Stimulated activated CD4-positive, alpha-beta T cell treated with anti-CD3 and anti-CD28 coated beads, Interleukin-2, amount 100 ng/mL, for 48 hours (primary cell): ENCODE results near the gene RNLS.
"Not testable (repeated sequence)": the region's sequence is repeated elsewhere in the genome, so short reads cannot be mapped to it uniquely, and the experiment has no call there.

Source experiments
- DNase-seq, 2 donors: peaks; one replicate each; pipeline ENCODE4 v3.0.0-alpha.2; 2020

Gene RNLS

GRCh38 chr10:88286030-88286429 lies 297.1 kb downstream of the RNLS start:
- DNase-seq: no peak

DNA sequence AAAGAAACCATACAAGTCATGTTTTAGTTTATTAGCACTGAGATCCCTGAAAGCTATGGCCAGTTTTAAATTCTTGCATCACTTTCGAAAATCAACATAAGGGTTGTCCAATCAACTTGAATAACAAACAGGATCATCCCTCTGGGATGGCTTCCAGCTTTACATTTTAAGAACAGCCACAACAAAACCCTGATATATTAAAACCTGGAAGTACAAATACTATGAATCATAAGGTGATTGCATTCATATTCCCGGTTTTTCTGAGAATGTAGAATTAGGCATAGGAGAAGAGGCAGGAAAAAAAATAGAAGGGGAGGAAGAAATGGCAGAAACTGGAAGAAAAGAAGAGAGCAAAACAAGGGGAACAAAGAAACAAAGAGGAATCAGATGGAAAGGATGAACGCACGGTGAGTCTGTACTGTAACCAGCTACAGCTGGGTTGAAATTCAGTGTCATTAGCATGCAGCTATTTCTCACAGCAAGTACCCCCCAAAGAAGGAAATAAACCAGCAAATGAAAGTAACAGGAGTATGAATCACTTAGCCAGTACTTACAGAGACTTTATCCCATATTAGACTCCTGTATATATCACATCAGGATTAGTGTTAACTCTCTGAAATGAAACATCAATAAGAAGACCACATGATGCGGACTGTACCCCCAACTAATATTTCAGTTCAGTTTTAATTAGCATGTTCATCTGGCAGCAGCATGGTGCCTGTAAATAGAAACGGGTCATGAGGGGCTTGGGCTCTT lies 301.3 kb downstream of the RNLS start:
- no peak for DNase-seq

- no peak for DNase-seq
Measured at GRCh38 chr10:88280518-88280917, 302.6 kb downstream of the RNLS start.

- DNase-seq: no peak
Measured at GRCh38 chr10:88278912-88279311, 304.2 kb downstream of the RNLS start.

- not testable (repeated sequence) for DNase-seq
Measured at GRCh38 chr10:88276945-88277344, 306.2 kb downstream of the RNLS start.

DNA sequence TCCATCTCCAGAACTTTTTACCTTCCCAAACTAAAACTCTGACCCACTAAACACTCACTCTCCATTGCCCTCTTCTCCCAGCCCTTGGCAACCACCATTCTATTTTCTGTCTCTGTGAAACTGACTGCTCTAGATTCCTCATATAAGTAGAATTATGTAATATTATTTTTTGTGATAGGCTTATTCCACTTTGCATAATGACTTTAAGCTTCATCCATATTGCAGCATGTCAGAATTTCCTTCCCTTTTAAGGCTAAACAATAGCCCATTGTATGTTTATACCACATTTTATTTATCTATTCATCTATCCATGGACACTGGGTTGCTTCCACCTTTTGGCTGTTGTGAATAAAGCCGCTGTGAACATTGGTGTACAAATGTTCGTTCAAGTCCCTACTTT lies 308.8 kb downstream of the RNLS start:
- no peak for DNase-seq

DNA sequence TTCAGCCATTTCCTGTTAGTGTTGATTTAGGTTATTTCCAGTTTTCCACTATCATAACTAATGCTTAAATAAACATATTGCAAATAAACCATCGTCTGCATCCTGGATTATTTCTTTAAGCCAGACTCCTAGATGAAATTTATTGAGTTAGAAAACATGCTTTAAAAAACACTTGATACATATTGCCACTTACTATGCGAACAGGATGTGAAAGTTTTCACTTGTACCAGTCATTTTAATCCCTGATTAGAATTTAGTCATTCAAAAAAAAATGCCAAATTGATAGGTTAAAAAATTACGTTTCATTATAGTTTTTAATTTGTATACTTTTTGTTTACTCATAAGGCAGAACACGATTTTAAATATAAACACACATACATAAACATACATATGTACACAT lies 309.6 kb downstream of the RNLS start:
- no peak for DNase-seq

- DNase-seq: no peak
Measured at GRCh38 chr10:88271761-88272543, 311.2 kb downstream of the RNLS start.

- peak; percentile 29 to 47 for DNase-seq
Measured at GRCh38 chr10:88270871-88271713, 312.0 kb downstream of the RNLS start.

DNA sequence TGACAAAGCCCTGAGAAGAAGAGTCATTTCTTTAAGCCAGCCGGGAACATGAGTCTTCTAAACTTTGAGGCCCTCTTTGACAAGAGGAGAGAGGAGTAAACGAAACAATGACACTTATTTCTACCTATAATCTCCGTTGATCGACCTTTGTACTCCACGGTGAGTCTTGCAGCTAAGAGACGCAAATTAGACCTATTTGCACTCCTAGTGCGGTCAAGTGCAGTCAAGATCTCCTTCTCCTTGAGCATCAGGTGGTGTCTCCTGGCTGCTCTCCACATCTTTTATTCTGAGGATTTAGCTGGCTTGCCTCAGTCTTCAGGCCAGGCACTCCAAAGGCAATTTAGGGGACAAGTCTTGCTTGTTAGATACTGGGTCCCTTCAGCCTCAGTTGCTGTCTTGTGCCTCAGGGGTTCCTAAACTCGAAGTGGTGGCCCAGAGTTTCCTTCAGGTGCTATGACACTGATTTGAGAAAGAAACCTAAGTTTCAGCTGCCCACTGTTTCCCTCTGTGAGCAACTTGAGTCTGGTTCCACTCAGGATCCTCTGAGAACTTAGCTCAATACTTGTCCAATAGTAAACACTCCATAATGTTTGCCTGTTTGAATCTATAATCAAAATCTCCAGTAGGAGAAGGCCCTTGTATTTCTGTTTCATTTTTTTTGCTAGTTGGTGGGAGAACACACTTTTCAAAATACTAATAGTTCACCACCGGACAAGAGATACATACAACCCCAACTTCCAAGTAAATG lies 312.9 kb downstream of the RNLS start:
- DNase-seq: no peak

DNA sequence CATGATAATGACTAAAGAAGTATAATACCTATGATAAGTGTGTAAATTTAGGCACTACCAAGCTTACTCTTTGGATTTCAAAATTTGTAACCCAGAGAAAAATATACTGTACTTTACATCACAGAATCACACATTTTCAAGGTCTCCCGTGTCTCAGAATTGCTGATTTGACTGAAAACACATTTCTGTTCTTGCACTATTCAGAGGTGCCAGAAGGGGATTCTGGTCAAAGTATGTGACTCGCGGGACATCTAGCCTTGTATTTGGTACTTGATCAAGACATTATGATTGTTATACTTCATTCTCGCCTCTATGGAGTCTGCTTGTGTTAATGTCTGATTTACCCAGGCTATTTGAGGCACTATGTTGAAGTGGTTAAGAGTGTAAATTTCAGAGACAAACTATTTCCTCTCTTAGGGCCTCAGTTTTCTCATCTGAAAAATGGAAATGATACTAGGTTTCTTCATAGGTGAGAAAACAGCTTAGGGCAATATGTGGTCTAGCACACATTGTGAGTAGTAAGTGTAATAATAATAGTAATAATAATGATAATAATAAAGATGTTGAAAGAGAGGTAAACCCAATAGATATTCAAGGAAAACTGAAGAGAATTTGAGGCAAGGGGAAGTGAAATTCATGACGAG lies 320.4 kb downstream of the RNLS start:
- no peak for DNase-seq

DNA sequence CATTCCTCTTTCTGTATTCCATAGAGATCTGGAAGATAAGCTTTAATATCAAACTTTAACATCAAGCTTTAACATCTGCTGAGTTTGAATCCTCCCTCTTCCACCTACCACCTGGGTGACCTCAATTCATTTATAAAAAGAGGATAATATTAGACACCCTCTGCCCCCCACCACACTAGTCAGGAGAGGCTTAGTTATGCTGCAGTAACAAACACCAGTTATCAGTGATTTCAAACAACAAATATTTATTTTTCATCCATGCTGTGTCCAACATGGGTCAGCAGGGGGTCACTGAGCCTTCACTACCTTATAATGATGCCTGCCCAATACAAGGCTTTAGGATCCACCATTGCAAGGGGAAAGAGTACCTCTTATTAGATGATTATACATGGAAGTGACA lies 322.0 kb downstream of the RNLS start:
- DNase-seq: no peak

DNA sequence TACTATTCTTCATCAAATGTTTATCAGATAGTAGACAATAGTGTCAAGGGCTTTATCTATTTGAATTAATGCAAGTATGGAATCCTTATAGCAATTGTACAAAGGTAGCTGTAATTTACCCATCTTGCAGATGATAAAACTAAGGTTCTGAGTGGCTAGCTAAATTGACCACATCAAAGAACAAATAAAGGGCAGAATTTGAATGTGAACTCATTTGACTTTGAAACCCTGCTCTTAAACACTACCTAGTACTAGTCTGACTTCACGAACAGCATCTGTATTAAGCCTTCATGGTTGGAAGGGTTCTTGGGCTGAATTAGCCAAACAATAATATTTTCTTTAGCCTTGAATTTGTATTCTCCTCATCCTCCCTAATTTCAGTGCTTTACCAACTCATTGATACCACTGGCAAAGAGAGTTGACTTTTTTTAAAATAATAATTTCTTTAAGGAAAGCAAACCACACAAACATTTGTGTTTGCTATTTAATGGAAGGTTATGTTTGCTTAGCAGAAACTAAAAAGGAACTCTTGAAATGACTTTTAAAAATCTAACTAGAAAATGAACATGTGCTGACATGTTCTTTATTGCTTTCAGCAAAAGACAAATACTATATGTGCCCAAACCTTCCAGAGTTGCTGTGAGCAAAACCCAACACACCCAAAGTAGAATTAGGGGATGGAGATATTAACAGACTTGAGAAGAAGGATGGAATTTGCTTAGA lies 322.6 kb downstream of the RNLS start:
- DNase-seq: no peak

DNA sequence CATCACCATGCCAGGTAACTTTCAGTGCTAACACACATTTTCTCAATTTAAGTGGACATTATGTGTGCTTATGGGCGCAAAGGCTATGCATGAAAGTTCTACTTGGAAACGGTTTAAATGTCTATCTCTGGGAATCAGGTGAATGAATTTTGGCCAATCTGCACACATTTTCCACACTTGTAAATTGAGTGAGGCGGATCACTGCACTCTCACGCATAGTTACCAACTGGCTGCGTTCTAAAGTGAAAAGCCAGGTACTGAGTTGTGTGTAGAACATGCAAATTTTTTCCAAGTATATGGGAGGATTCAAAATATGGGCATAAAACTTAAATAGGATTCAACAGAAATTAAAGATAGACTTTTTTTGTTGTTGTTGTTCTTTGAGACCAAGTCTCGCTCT lies 323.7 kb downstream of the RNLS start:
- no peak for DNase-seq

DNA sequence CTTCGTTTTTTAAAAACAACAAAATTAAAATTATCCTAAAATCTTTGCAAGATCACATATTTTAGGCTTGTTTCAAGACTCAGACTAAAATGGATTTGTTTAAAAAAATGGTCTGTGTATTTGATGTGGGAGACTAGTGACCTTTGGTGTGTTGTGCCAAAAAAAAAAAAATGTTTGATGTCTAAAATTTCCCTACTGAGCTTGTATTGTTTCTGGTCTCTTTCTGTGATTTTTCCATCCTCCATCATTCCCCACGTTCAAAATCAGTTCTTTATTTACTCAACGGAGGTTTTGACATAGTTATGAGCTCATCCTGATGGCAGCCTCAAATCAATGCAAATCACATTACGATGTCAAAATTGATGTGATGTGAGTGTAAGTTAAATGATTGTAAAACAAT lies 326.2 kb downstream of the RNLS start:
- no peak for DNase-seq

GRCh38 chr10:88256013-88256680 lies 327.0 kb downstream of the RNLS start:
- no peak for DNase-seq

- no peak for DNase-seq
Measured at GRCh38 chr10:88254091-88254490, 329.0 kb downstream of the RNLS start.

DNA sequence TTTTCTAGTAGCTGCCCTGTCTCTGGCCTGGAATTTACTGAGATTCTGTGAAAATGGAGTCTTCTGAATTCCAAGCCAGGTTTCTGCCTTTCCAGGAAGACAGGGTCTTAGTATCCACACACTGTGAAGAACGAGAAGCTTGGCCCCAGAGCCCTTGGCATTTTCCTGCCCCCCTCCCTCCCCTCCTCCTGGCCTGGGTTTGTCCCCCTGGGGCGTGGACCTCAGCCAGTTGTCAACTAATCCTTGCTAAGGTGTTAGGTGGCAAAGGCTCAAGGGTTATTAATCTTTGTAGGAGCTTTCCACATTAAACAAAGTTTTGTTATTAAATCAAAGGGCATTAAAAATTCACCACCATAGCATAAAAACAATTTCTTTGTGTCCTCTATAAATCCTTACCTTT lies 329.5 kb downstream of the RNLS start:
- no peak for DNase-seq

- no peak for DNase-seq
Measured at GRCh38 chr10:88253128-88253527, 330.0 kb downstream of the RNLS start.

DNA sequence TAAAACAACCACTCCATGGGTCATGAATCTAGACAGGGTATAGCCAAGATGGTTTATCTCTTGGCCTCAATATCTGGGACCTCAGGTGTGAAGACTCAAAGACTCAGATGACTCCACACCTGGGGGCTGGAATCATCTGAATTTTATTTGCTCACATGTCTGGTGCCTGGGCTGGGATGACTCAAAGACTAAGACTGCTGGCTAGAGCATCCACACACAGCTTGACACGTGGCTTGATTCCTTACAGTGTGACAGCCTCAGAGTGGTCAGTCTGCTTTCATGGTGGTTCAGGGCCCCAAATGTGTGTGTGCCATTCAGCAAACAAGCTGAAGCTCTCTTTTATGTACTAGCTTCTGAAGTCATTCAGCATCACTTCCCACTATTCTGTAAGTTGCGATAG lies 333.7 kb downstream of the RNLS start:
- DNase-seq: no peak

- no peak for DNase-seq
Measured at GRCh38 chr10:88246675-88247074, 336.4 kb downstream of the RNLS start.
